Measurements from ENCODE around the gene SLC30A1. TPM values are rescaled to one million over a fixed set of nuclear protein-coding genes. Genes with fewer than 3 reads are reported as not detected.
"Not testable (repeated sequence)": the region's sequence is repeated elsewhere in the genome, so short reads cannot be mapped to it uniquely, and the experiment has no call there.

The SLC30A1 gene, protein sequence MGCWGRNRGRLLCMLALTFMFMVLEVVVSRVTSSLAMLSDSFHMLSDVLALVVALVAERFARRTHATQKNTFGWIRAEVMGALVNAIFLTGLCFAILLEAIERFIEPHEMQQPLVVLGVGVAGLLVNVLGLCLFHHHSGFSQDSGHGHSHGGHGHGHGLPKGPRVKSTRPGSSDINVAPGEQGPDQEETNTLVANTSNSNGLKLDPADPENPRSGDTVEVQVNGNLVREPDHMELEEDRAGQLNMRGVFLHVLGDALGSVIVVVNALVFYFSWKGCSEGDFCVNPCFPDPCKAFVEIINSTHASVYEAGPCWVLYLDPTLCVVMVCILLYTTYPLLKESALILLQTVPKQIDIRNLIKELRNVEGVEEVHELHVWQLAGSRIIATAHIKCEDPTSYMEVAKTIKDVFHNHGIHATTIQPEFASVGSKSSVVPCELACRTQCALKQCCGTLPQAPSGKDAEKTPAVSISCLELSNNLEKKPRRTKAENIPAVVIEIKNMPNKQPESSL
- 10 to 100 TPM; 10.1 to 17.3 (median 13.0) TPM for total RNA-seq

DNA sequence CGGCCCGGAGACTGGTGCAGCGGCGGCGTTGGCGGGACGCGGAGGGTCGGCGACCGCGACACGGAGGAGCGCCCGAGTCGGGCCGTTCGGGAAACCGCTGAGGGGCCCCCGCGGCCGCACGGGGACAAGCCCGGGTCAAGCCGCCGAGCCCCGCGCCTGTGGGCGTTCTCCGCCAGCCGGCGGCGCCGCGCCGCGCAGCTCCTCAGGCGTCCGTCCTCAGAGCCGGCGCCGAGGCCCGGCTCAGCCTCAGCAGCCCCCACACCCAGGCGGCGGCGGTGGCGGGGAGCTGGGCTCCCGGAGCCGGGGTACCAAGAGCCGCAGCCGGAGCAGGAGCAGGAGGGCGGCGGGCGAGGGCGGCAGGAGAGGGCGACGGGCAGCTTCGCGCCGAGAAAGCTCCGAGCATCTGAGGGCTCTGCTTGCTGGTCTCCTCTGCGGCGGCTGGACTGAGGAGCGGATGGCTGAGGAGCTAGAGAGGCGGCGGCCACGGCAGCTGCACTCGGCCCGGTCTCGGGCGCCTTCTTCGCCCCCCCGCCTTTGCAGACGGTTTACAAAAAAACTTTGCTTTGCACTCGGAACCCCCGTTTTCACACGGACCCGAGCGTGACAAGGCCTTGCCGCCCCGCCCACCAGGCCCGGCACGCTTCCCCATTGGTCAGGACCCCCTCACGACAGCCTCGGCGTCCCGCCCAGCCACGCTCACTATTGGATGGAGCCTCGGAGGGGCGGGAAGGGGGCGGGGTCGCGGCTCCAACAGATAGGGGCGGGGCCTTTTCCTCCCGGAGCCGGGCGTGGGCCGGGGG is at the start of gene SLC30A1:
Gene SLC30A1 (minus strand): TSS at position 522 of the 800 bp plus-strand sequence. CDS start 549 bp downstream, outside the sequence.
- peak; percentile 83 for TF ChIP-seq POLR2AphosphoS5 (IDR thresholded peaks at IDR 0.05)
- peak in 2 of 4 experiments; percentile 12 to 15 for TF ChIP-seq CTCF (IDR thresholded peaks at IDR 0.05)
- no peak for TF ChIP-seq EP300 (IDR thresholded peaks at IDR 0.05)
- peak; percentile 81 to 88 for TF ChIP-seq POLR2A (IDR thresholded peaks at IDR 0.05)
- no CpG with 5 or more reads among the region's 98 CpGs for WGBS, 2 donors (ENCODE audit: low coverage in 1 of 2)
- Histone ChIP-seq H3K27me3 (no peaks in the 10 kb centered on the region), H3K27ac (peak within 1 kb of the TSS; percentile 72 to 97 (median 96)), H3K9me3 (no peaks in the 10 kb centered on the region), H3K4me3 (peak within 1 kb of the TSS; percentile 59 to 93), H3K36me3 (peaks cover 0 to 17% of the 10 kb centered on the region in 2 donors), H3K4me1 (peaks cover 0 to 71% (median 11%) of the 10 kb centered on the region in 3 donors)
- peak; percentile 98 for ATAC-seq

DNA sequence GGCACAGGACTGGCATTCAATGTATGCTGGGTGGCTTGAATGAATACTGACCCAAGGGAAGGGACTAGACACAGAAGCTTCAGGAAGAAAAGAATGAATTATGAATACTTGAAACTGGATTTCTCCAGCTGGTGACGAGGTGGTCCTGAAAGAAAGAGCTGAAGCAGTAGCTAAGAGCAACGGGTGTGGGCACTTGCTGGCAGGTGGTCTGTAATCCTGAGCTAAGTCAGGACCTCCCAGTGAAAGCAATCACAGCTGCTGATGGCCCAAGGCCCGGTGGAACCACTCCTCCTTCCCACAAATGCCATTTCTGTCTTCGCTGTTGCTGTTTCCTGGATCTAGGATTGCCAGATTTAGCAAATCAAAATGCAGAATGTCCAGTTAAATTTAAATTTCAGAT is 49.5 kb upstream of the SLC30A1 start:
- WGBS, 2 donors (ENCODE audit: low coverage in 1 of 2) = 53 to 79% methylated on average over 2 to 4 of the region's 4 CpGs
- no peak for ATAC-seq

GRCh38 chr1:211627259-211627658 is 48.3 kb upstream of the SLC30A1 start:
- no peaks in the 10 kb centered on the region for H3K36me3 ChIP-seq
- H3K27ac ChIP-seq = no peak overlapping the region
- 95 to 96% methylated on average over 4 of the region's 4 CpGs for WGBS, 2 donors (ENCODE audit: low coverage in 1 of 2)
- ATAC-seq = no peak
- H3K4me3 ChIP-seq = no peak overlapping the region
- peaks cover 0 to 24% (median 0%) of the 10 kb centered on the region in 3 donors for H3K4me1 ChIP-seq
- no peak for TF ChIP-seq CTCF (IDR thresholded peaks at IDR 0.05)
- no peak for TF ChIP-seq EP300 (IDR thresholded peaks at IDR 0.05)
- TF ChIP-seq POLR2AphosphoS5 (IDR thresholded peaks at IDR 0.05) = no peak
- no peak for TF ChIP-seq POLR2A (IDR thresholded peaks at IDR 0.05)
- no peaks in the 10 kb centered on the region for H3K27me3 ChIP-seq
- H3K9me3 ChIP-seq = no peaks in the 10 kb centered on the region

More for the DNA sequence above, 49.5 kb upstream of the SLC30A1 start:
- no peaks in the 10 kb centered on the region for H3K36me3 ChIP-seq
- TF ChIP-seq POLR2AphosphoS5 (IDR thresholded peaks at IDR 0.05) = no peak
- no peak for TF ChIP-seq POLR2A (IDR thresholded peaks at IDR 0.05)
- no peak for TF ChIP-seq EP300 (IDR thresholded peaks at IDR 0.05)
- no peak for TF ChIP-seq CTCF (IDR thresholded peaks at IDR 0.05)
- H3K4me1 ChIP-seq = peaks cover 0 to 36% (median 10%) of the 10 kb centered on the region in 3 donors
- H3K9me3 ChIP-seq = no peaks in the 10 kb centered on the region
- no peak overlapping the region for H3K27ac ChIP-seq
- H3K27me3 ChIP-seq = no peaks in the 10 kb centered on the region
- no peak overlapping the region for H3K4me3 ChIP-seq

GRCh38 chr1:211625866-211626265 is 46.9 kb upstream of the SLC30A1 start:
- H3K27me3 ChIP-seq, H3K36me3 ChIP-seq, H3K4me3 ChIP-seq, ATAC-seq, H3K9me3 ChIP-seq, H3K27ac ChIP-seq: not testable (repeated sequence)
- WGBS, 2 donors (ENCODE audit: low coverage in 1 of 2) = 87% methylated on average over 5 to 6 of the region's 7 CpGs
- H3K4me1 ChIP-seq = peaks cover 0 to 14% (median 0%) of the 10 kb centered on the region in 3 donors

DNA sequence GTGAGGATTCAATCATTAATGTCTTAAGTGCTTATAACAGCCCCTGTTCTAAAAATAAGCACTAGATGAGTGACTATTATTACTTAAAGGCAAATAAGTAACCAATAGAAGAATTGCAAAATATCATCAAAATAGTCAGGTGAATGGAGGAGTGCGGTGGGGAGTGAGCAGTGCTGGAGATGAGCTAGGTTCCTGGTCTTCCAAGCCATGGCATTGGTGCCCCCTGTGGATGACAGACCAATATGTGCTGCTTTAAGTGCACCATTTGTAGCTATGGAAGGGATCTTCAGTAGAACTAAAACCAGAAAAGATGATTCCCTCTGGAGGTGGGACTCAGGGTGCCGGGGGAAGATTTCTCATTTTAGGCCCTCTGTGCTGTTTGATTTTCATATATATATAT is 46.1 kb upstream of the SLC30A1 start:
- Histone ChIP-seq H3K4me3 (no peak overlapping the region), H3K4me1 (peaks cover 0 to 6% (median 0%) of the 10 kb centered on the region in 3 donors), H3K9me3 (no peaks in the 10 kb centered on the region), H3K27ac (no peak overlapping the region), H3K36me3 (no peaks in the 10 kb centered on the region), H3K27me3 (no peaks in the 10 kb centered on the region)
- peak in 2 of 4 experiments; percentile 14 to 38 for TF ChIP-seq CTCF (IDR thresholded peaks at IDR 0.05)
- TF ChIP-seq EP300 (IDR thresholded peaks at IDR 0.05) = no peak
- peak; percentile 65 for ATAC-seq
- 69 to 84% methylated on average over 2 of the region's 2 CpGs for WGBS, 2 donors (ENCODE audit: low coverage in 1 of 2)
